ENCODE data around the gene PCNT. TPM values are rescaled to one million over a fixed set of nuclear protein-coding genes. Genes with fewer than 3 reads are reported as not detected.
A peak's percentile ranks its signal among the peaks of the same experiment; 100 is the strongest.

Gene PCNT
- total and polyA plus RNA-seq, 9 of the 15 experiments (the other 6 are each of a cell fraction or from before 2014, with no cell fraction given), result 9.1 to 53.5 (median 31.3) TPM

DNA sequence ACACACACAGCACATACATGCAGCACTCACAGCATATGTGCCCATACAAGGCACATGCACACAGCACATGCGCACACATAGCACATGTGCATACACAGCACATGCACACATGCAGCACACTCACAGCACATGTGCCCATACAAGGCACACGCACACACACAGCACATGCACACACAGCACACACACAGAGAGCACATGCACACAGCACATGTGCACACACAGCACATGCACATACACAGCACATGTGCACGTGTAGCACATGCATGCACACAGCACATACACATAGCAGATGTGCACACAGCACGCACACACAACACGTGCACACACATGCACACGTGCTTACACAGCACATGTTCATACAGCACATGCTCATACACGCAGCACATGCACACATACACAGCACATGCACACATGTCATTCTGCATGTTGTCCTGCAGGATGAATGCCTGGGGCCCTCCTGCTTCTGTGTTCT, 48.1 kb downstream of the PCNT start (continued):
- TF ChIP-seq JUN (IDR thresholded peaks at IDR 0.05; ENCODE audit: borderline replicate concordance, low read depth, low read length), result no peak
- no peak for TF ChIP-seq JUN (CRISPR knock-in tag; IDR thresholded peaks at IDR 0.05; ENCODE audit: borderline replicate concordance)
- TF ChIP-seq, protein P1, sequence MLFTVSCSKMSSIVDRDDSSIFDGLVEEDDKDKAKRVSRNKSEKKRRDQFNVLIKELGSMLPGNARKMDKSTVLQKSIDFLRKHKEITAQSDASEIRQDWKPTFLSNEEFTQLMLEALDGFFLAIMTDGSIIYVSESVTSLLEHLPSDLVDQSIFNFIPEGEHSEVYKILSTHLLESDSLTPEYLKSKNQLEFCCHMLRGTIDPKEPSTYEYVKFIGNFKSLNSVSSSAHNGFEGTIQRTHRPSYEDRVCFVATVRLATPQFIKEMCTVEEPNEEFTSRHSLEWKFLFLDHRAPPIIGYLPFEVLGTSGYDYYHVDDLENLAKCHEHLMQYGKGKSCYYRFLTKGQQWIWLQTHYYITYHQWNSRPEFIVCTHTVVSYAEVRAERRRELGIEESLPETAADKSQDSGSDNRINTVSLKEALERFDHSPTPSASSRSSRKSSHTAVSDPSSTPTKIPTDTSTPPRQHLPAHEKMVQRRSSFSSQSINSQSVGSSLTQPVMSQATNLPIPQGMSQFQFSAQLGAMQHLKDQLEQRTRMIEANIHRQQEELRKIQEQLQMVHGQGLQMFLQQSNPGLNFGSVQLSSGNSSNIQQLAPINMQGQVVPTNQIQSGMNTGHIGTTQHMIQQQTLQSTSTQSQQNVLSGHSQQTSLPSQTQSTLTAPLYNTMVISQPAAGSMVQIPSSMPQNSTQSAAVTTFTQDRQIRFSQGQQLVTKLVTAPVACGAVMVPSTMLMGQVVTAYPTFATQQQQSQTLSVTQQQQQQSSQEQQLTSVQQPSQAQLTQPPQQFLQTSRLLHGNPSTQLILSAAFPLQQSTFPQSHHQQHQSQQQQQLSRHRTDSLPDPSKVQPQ (CRISPR knock-in tag; IDR thresholded peaks at IDR 0.05; ENCODE audit: borderline replicate concordance), result no peak
- TF ChIP-seq, protein P2, sequence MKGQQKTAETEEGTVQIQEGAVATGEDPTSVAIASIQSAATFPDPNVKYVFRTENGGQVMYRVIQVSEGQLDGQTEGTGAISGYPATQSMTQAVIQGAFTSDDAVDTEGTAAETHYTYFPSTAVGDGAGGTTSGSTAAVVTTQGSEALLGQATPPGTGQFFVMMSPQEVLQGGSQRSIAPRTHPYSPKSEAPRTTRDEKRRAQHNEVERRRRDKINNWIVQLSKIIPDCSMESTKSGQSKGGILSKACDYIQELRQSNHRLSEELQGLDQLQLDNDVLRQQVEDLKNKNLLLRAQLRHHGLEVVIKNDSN (CRISPR knock-in tag; IDR thresholded peaks at IDR 0.05), result 0 out of 2 replicates have a peak, but pooled peaks have one; percentile 29
- TF ChIP-seq, protein P3, sequence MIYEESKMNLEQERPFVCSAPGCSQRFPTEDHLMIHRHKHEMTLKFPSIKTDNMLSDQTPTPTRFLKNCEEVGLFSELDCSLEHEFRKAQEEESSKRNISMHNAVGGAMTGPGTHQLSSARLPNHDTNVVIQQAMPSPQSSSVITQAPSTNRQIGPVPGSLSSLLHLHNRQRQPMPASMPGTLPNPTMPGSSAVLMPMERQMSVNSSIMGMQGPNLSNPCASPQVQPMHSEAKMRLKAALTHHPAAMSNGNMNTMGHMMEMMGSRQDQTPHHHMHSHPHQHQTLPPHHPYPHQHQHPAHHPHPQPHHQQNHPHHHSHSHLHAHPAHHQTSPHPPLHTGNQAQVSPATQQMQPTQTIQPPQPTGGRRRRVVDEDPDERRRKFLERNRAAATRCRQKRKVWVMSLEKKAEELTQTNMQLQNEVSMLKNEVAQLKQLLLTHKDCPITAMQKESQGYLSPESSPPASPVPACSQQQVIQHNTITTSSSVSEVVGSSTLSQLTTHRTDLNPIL (CRISPR knock-in tag; IDR thresholded peaks at IDR 0.05), result no peak
